Amniotic stem cell (primary cell): ENCODE results near the gene NAB1.

Experiments
- DNase-seq: peaks from one replicate; lab custom pipeline; 2025; lab: John Stamatoyannopoulos, UW

NAB1 gene

GRCh38 chr2:190637281-190637734 lies 11.6 kb upstream of the NAB1 start:
- no peak for DNase-seq

- no peak for DNase-seq
These were observed 10.8 kb upstream of the NAB1 start for GRCh38 chr2:190637903-190638618.

GRCh38 chr2:190640117-190640516 lies 8.8 kb upstream of the NAB1 start:
- DNase-seq: no peak

GRCh38 chr2:190641469-190641868 lies 7.4 kb upstream of the NAB1 start:
- DNase-seq: no peak

- no peak for DNase-seq
These were observed 1.9 kb upstream of the NAB1 start for GRCh38 chr2:190646780-190647522.

GRCh38 chr2:190648289-190649034 lies 421 bp upstream of the NAB1 start:
- DNase-seq: peak; percentile 83

GRCh38 chr2:190649798-190650390 lies 1.0 kb downstream of the NAB1 start:
- DNase-seq: no peak

- no peak for DNase-seq
These were observed 2.5 kb downstream of the NAB1 start for GRCh38 chr2:190651413-190651812.

- DNase-seq: no peak
These were observed 4.3 kb downstream of the NAB1 start for GRCh38 chr2:190653231-190653630.

- no peak for DNase-seq
These were observed 5.0 kb downstream of the NAB1 start for GRCh38 chr2:190653931-190654330.

- no peak for DNase-seq
These were observed 6.2 kb downstream of the NAB1 start for GRCh38 chr2:190655113-190655512.

GRCh38 chr2:190655570-190655969 lies 6.7 kb downstream of the NAB1 start:
- DNase-seq: no peak

GRCh38 chr2:190656301-190656700 lies 7.4 kb downstream of the NAB1 start:
- DNase-seq: no peak

- DNase-seq: no peak
These were observed 8.8 kb downstream of the NAB1 start for GRCh38 chr2:190657474-190658255.

GRCh38 chr2:190659553-190659952 lies 10.7 kb downstream of the NAB1 start:
- DNase-seq: no peak

- no peak for DNase-seq
These were observed 13.9 kb downstream of the NAB1 start for GRCh38 chr2:190662754-190663153.

- DNase-seq: no peak
These were observed 14.5 kb downstream of the NAB1 start for GRCh38 chr2:190663348-190663747.

- DNase-seq: no peak
These were observed 15.0 kb downstream of the NAB1 start for GRCh38 chr2:190663839-190664238.

- DNase-seq: no peak
These were observed 15.4 kb downstream of the NAB1 start for GRCh38 chr2:190664240-190664639.

GRCh38 chr2:190666895-190667294 lies 18.0 kb downstream of the NAB1 start:
- no peak for DNase-seq

- no peak for DNase-seq
These were observed 20.0 kb downstream of the NAB1 start for GRCh38 chr2:190668892-190669291.
